HG03108 (cell line): ENCODE results near the gene PRPF6.

ENCODE experiments used
- ATAC-seq: cut with Tn5 transposase; IDR thresholded peaks from one replicate; pipeline ENCODE4 v1.9.1; 2021; ENCODE audit warnings: moderate library complexity; ENCODE audit not compliant: unreplicated experiment

The PRPF6 gene

GRCh38 chr20:64033981-64034493, 53.1 kb downstream of the PRPF6 start:
- ATAC-seq: no peak

GRCh38 chr20:64035066-64035932, 54.4 kb downstream of the PRPF6 start:
- no peak for ATAC-seq

- ATAC-seq: no peak
Measured at GRCh38 chr20:64035933-64036345, 55.0 kb downstream of the PRPF6 start, which contains the start of gene C20orf204. C20orf204 (plus strand) TSS chr20:64036182; CDS start chr20:64036324, 142 bp downstream.

- ATAC-seq: no peak
Measured at GRCh38 chr20:64036346-64037198, 55.6 kb downstream of the PRPF6 start.

GRCh38 chr20:64037199-64037497, 56.2 kb downstream of the PRPF6 start:
- no peak for ATAC-seq

GRCh38 chr20:64037498-64038213, 56.7 kb downstream of the PRPF6 start:
- no peak for ATAC-seq

- peak; percentile 14 for ATAC-seq
Measured at GRCh38 chr20:64038224-64038564, 57.3 kb downstream of the PRPF6 start.

- peak; percentile 54 for ATAC-seq
Measured at GRCh38 chr20:64038565-64039292, 57.8 kb downstream of the PRPF6 start.

GRCh38 chr20:64039293-64040160, 58.6 kb downstream of the PRPF6 start:
- no peak for ATAC-seq

GRCh38 chr20:64040231-64041039, 59.5 kb downstream of the PRPF6 start:
- ATAC-seq: no peak

GRCh38 chr20:64041040-64041780, 60.3 kb downstream of the PRPF6 start:
- ATAC-seq: no peak

- no peak for ATAC-seq
Measured at GRCh38 chr20:64041781-64042053, 60.8 kb downstream of the PRPF6 start.

- no peak for ATAC-seq
Measured at GRCh38 chr20:64042054-64042781, 61.3 kb downstream of the PRPF6 start.

GRCh38 chr20:64043768-64044167, 62.8 kb downstream of the PRPF6 start:
- ATAC-seq: no peak

- ATAC-seq: no peak
Measured at GRCh38 chr20:64044484-64045247, 63.7 kb downstream of the PRPF6 start.

- ATAC-seq: no peak
Measured at GRCh38 chr20:64045346-64046011, 64.5 kb downstream of the PRPF6 start.
